Measurements from ENCODE around the gene CGB3.
"Not testable (repeated sequence)": the region's sequence is repeated elsewhere in the genome, so short reads cannot be mapped to it uniquely, and the experiment has no call there.

Gene CGB3

GRCh38 chr19:49024233-49024632, at the start of gene CGB3:
Gene CGB3, minus strand, starts transcription at chr19:49024333. Its CDS starts 362 bp downstream, at chr19:49023971.
- in situ Hi-C loops (cut with MboI; ENCODE audit: low sequenced_read_pairs) = not testable (repeated sequence)

- in situ Hi-C loops (cut with MboI; ENCODE audit: low sequenced_read_pairs) = no loop called here
Observed at GRCh38 chr19:49071860-49072547, 47.9 kb upstream of the CGB3 start.

- in situ Hi-C loops (cut with MboI; ENCODE audit: low sequenced_read_pairs) = no loop called here
Observed at GRCh38 chr19:49070416-49070815, 46.3 kb upstream of the CGB3 start.

GRCh38 chr19:49069026-49069425, 44.9 kb upstream of the CGB3 start:
- in situ Hi-C loops (cut with MboI; ENCODE audit: low sequenced_read_pairs) = no loop called here

GRCh38 chr19:49067554-49067953, 43.4 kb upstream of the CGB3 start:
- in situ Hi-C loops (cut with MboI; ENCODE audit: low sequenced_read_pairs) = no loop called here

- in situ Hi-C loops (cut with MboI; ENCODE audit: low sequenced_read_pairs) = no loop called here
Observed at GRCh38 chr19:49065905-49066512, 41.9 kb upstream of the CGB3 start.

GRCh38 chr19:49064768-49065611, 40.9 kb upstream of the CGB3 start, which contains the start of gene NTF4:
Gene NTF4, minus strand, starts transcription at chr19:49064818. Its CDS starts 2,821 bp downstream, at chr19:49061997.
- in situ Hi-C loops (cut with MboI; ENCODE audit: low sequenced_read_pairs) = no loop called here

GRCh38 chr19:49064029-49064629, 40.0 kb upstream of the CGB3 start:
- in situ Hi-C loops (cut with MboI; ENCODE audit: low sequenced_read_pairs) = no loop called here

- in situ Hi-C loops (cut with MboI; ENCODE audit: low sequenced_read_pairs) = no loop called here
Observed at GRCh38 chr19:49061445-49061844, 37.3 kb upstream of the CGB3 start.

GRCh38 chr19:49061000-49061399, 36.9 kb upstream of the CGB3 start:
- in situ Hi-C loops (cut with MboI; ENCODE audit: low sequenced_read_pairs) = no loop called here

- in situ Hi-C loops (cut with MboI; ENCODE audit: low sequenced_read_pairs) = no loop called here
Observed at GRCh38 chr19:49059053-49059452, 34.9 kb upstream of the CGB3 start.

- in situ Hi-C loops (cut with MboI; ENCODE audit: low sequenced_read_pairs) = no loop called here
Observed at GRCh38 chr19:49058562-49058961, 34.4 kb upstream of the CGB3 start.

GRCh38 chr19:49057636-49058234, 33.6 kb upstream of the CGB3 start, which contains the start of gene CGB7:
Gene CGB7, minus strand, starts transcription at chr19:49057749. Its CDS starts 2,374 bp downstream, at chr19:49055375.
- in situ Hi-C loops (cut with MboI; ENCODE audit: low sequenced_read_pairs) = no loop called here

GRCh38 chr19:49056902-49057596, 32.9 kb upstream of the CGB3 start:
- in situ Hi-C loops (cut with MboI; ENCODE audit: low sequenced_read_pairs) = not testable (repeated sequence)

- in situ Hi-C loops (cut with MboI; ENCODE audit: low sequenced_read_pairs) = no loop called here
Observed at GRCh38 chr19:49056101-49056901, 32.2 kb upstream of the CGB3 start.

GRCh38 chr19:49050376-49051033, 26.4 kb upstream of the CGB3 start:
- in situ Hi-C loops (cut with MboI; ENCODE audit: low sequenced_read_pairs) = not testable (repeated sequence)

- in situ Hi-C loops (cut with MboI; ENCODE audit: low sequenced_read_pairs) = not testable (repeated sequence)
Observed at GRCh38 chr19:49049834-49050233, 25.7 kb upstream of the CGB3 start.

- in situ Hi-C loops (cut with MboI; ENCODE audit: low sequenced_read_pairs) = not testable (repeated sequence)
Observed at GRCh38 chr19:49049011-49049410, 24.9 kb upstream of the CGB3 start, which contains the start of gene CGB8. Gene CGB8, minus strand, starts transcription at chr19:49049111. Its CDS starts 372 bp downstream, at chr19:49048739.

- in situ Hi-C loops (cut with MboI; ENCODE audit: low sequenced_read_pairs) = not testable (repeated sequence)
Observed at GRCh38 chr19:49043548-49043947, 19.4 kb upstream of the CGB3 start, which contains the start of gene CGB5. Gene CGB5, plus strand, starts transcription at chr19:49043848. Its CDS starts 362 bp downstream, at chr19:49044210.

Data from HL-60/S4 (cell line).